Measurements from ENCODE around the gene APC2. TPM values are rescaled to one million over a fixed set of nuclear protein-coding genes. Genes with fewer than 3 reads are reported as not detected.
"Not testable (repeated sequence)": the region's sequence is repeated elsewhere in the genome, so short reads cannot be mapped to it uniquely, and the experiment has no call there.

APC2 gene
- total and polyA plus RNA-seq, 4 donors, result 46.3 to 190 (median 125) TPM

GRCh38 chr19:1416014-1416841 lies 33.7 kb upstream of the APC2 start:
- DNase-seq (ENCODE audit: low read depth in 4 of 6, low spot score in 6 of 6), result no peak
- Histone ChIP-seq H3K27me3 (ENCODE audit: control insufficient read depth, insufficient read depth, low read length) (no peaks in the 10 kb centered on the region), H3K4me1 (ENCODE audit: control insufficient read depth, insufficient read depth, low read length) (peaks cover 68% of the 10 kb centered on the region), H3K4me3 (ENCODE audit: low read depth, low read length) (no peak overlapping the region), H3K36me3 (ENCODE audit: control insufficient read depth, insufficient read depth, low read length) (peaks cover 82% of the 10 kb centered on the region), H3K9me3 (ENCODE audit: control insufficient read depth, insufficient read depth, low read length) (no peaks in the 10 kb centered on the region), H3K27ac (ENCODE audit: low read depth, low read length) (peak overlapping the region; percentile 84)
- 60% methylated on average over 26 of the region's 28 CpGs for WGBS (ENCODE audit: insufficient coverage)

- 80% methylated on average over 21 of the region's 21 CpGs for WGBS (ENCODE audit: insufficient coverage)
Observed at GRCh38 chr19:1417145-1417544, 32.8 kb upstream of the APC2 start.

DNA sequence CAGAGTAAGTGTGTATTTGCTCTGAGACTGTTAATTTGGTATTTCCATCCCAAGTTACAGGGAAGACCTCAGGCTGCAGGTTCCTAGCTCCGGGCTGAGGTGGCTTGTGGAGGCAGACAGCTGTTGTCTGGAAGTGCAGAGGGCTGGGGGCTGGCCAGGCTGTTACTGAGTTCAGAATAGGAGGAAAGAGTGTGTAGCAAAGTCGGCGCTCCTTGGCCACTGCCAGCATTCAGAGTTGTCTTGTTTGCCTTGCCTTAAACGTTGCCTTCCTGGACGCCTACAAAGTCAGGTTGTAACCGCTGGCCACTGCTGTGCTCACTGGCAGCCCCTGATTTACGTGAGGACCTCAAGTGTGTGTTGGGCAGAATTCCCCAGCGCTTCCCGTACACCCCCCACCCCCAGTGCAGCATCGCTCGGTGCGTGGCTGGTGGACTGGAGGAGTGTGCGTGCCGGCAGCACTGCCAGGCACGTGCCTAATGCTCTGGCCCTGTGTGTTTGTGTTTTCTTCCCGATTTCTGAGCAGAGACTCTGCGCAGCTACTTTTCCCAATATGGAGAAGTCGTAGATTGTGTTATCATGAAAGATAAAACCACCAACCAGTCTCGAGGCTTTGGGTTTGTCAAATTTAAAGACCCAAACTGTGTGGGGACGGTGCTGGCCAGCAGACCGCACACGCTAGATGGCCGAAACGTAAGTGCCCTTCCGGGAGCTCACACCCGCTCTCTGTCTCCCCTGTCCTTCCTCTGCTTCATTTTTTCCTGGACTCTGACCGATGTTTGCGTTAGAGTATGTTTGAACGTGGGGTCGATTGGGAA lies 32.0 kb upstream of the APC2 start:
- Histone ChIP-seq H3K36me3 (ENCODE audit: control insufficient read depth, insufficient read depth, low read length) (peaks cover 82% of the 10 kb centered on the region), H3K9me3 (ENCODE audit: control insufficient read depth, insufficient read depth, low read length) (no peaks in the 10 kb centered on the region)
- WGBS (ENCODE audit: insufficient coverage), result 82% methylated on average over 14 of the region's 30 CpGs

More at GRCh38 chr19:1417145-1417544, 32.8 kb upstream of the APC2 start:
- Histone ChIP-seq H3K36me3 (ENCODE audit: control insufficient read depth, insufficient read depth, low read length) (peaks cover 82% of the 10 kb centered on the region), H3K4me3 (ENCODE audit: low read depth, low read length) (no peak overlapping the region), H3K4me1 (ENCODE audit: control insufficient read depth, insufficient read depth, low read length) (peaks cover 59% of the 10 kb centered on the region), H3K27me3 (ENCODE audit: control insufficient read depth, insufficient read depth, low read length) (no peaks in the 10 kb centered on the region), H3K9me3 (ENCODE audit: control insufficient read depth, insufficient read depth, low read length) (no peaks in the 10 kb centered on the region), H3K27ac (ENCODE audit: low read depth, low read length) (no peak overlapping the region)
- DNase-seq (ENCODE audit: low read depth in 4 of 6, low spot score in 6 of 6), result no peak

GRCh38 chr19:1418496-1418775 lies 31.5 kb upstream of the APC2 start:
- H3K4me3 ChIP-seq (ENCODE audit: low read depth, low read length), result no peak overlapping the region
- peaks cover 82% of the 10 kb centered on the region for H3K36me3 ChIP-seq (ENCODE audit: control insufficient read depth, insufficient read depth, low read length)
- no peaks in the 10 kb centered on the region for H3K9me3 ChIP-seq (ENCODE audit: control insufficient read depth, insufficient read depth, low read length)
- no peak overlapping the region for H3K27ac ChIP-seq (ENCODE audit: low read depth, low read length)
- H3K4me1 ChIP-seq (ENCODE audit: control insufficient read depth, insufficient read depth, low read length), result peaks cover 46% of the 10 kb centered on the region
- DNase-seq (ENCODE audit: low read depth in 4 of 6, low spot score in 6 of 6), result no peak
- 71% methylated on average over 7 of the region's 13 CpGs for WGBS (ENCODE audit: insufficient coverage)
- no peaks in the 10 kb centered on the region for H3K27me3 ChIP-seq (ENCODE audit: control insufficient read depth, insufficient read depth, low read length)

More for the DNA sequence above, 32.0 kb upstream of the APC2 start:
- no peak overlapping the region for H3K27ac ChIP-seq (ENCODE audit: low read depth, low read length)
- H3K4me1 ChIP-seq (ENCODE audit: control insufficient read depth, insufficient read depth, low read length), result peaks cover 51% of the 10 kb centered on the region
- DNase-seq (ENCODE audit: low read depth in 4 of 6, low spot score in 6 of 6), result no peak
- no peak overlapping the region for H3K4me3 ChIP-seq (ENCODE audit: low read depth, low read length)
- no peaks in the 10 kb centered on the region for H3K27me3 ChIP-seq (ENCODE audit: control insufficient read depth, insufficient read depth, low read length)

DNA sequence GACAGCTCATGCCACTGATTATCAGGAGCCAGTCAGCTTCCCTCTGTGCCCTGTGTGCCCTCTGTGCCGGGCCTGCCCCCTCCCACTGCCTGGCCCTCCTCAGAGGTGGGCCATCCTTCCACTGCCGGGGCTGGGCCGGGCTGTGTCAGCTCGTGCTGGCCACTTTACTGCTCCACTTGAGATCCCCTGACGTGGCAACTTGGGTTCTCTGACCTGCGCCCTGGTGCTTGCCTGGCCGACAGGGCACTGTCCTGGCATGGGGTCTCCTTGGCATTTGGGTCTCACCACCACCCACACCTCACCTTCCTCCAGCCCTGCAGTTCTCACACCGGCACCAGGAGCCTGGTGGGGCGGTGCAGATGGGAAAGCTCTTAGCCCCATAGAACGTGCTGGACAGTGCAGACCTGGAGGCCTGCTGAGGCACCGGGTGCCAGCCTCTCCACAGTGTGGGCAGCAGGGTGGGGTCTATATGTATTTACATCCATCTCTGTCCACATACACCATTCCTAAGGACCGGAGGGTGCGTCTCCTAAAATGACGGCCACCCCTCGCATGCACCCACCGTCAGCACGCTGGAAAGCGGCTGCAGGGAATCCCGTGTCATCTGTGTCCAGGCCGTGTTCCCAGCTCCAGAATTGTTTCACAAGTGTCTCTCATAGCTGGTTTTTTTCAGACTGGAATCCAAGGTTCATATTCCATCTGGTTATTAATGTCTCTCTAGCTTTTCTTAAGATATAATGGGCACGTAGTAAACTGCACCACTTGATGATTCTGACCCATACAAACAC lies 30.8 kb upstream of the APC2 start:
- H3K9me3 ChIP-seq (ENCODE audit: control insufficient read depth, insufficient read depth, low read length), result no peaks in the 10 kb centered on the region
- H3K27ac ChIP-seq (ENCODE audit: low read depth, low read length), result no peak overlapping the region
- peaks cover 88% of the 10 kb centered on the region for H3K36me3 ChIP-seq (ENCODE audit: control insufficient read depth, insufficient read depth, low read length)
- no peak for DNase-seq (ENCODE audit: low read depth in 4 of 6, low spot score in 6 of 6)
- no peaks in the 10 kb centered on the region for H3K27me3 ChIP-seq (ENCODE audit: control insufficient read depth, insufficient read depth, low read length)
- H3K4me3 ChIP-seq (ENCODE audit: low read depth, low read length), result no peak overlapping the region
- peaks cover 41% of the 10 kb centered on the region for H3K4me1 ChIP-seq (ENCODE audit: control insufficient read depth, insufficient read depth, low read length)
- WGBS (ENCODE audit: insufficient coverage), result 96% methylated on average over 17 of the region's 21 CpGs

- not testable (repeated sequence) for H3K27ac ChIP-seq (ENCODE audit: low read depth, low read length); H3K27me3 ChIP-seq (ENCODE audit: control insufficient read depth, insufficient read depth, low read length); H3K4me3 ChIP-seq (ENCODE audit: low read depth, low read length); H3K9me3 ChIP-seq (ENCODE audit: control insufficient read depth, insufficient read depth, low read length); DNase-seq (ENCODE audit: low read depth in 4 of 6, low spot score in 6 of 6)
- Histone ChIP-seq H3K36me3 (ENCODE audit: control insufficient read depth, insufficient read depth, low read length) (peaks cover 97% of the 10 kb centered on the region), H3K4me1 (ENCODE audit: control insufficient read depth, insufficient read depth, low read length) (peaks cover 33% of the 10 kb centered on the region)
- 89% methylated on average over 8 of the region's 43 CpGs for WGBS (ENCODE audit: insufficient coverage)
Observed at GRCh38 chr19:1420085-1420484, 29.8 kb upstream of the APC2 start.

DNA sequence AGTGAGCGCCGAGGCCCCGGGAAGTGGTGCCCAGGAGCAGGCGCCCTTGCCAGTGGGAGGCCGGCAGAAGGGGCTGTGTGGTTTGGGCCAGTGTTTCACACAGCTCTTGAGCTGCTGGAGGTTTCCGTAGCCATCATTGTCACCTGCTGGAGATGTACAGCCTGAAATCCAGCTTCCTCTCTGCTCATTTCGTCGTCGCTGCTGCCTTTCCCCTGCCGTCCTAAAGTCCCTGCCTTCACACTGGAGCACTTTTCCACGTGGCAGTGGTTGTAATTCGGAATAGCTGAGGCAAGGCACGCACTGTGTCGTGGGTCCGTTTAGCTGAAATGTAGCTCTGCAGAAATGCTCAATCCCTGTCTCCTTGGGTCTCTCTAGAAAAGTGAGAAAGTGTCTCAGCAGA lies 29.3 kb upstream of the APC2 start:
- Histone ChIP-seq H3K36me3 (ENCODE audit: control insufficient read depth, insufficient read depth, low read length) (peaks cover 99% of the 10 kb centered on the region), H3K27ac (ENCODE audit: low read depth, low read length) (no peak overlapping the region), H3K27me3 (ENCODE audit: control insufficient read depth, insufficient read depth, low read length) (no peaks in the 10 kb centered on the region), H3K4me1 (ENCODE audit: control insufficient read depth, insufficient read depth, low read length) (peaks cover 28% of the 10 kb centered on the region), H3K9me3 (ENCODE audit: control insufficient read depth, insufficient read depth, low read length) (no peaks in the 10 kb centered on the region), H3K4me3 (ENCODE audit: low read depth, low read length) (no peak overlapping the region)
- WGBS (ENCODE audit: insufficient coverage), result 88% methylated on average over 15 of the region's 15 CpGs
- no peak for DNase-seq (ENCODE audit: low read depth in 4 of 6, low spot score in 6 of 6)

- WGBS (ENCODE audit: insufficient coverage), result 93% methylated on average over 37 of the region's 37 CpGs
- H3K36me3 ChIP-seq (ENCODE audit: control insufficient read depth, insufficient read depth, low read length), result peaks cover 99% of the 10 kb centered on the region
- peaks cover 20% of the 10 kb centered on the region for H3K4me1 ChIP-seq (ENCODE audit: control insufficient read depth, insufficient read depth, low read length)
- H3K9me3 ChIP-seq (ENCODE audit: control insufficient read depth, insufficient read depth, low read length), result no peaks in the 10 kb centered on the region
- no peaks in the 10 kb centered on the region for H3K27me3 ChIP-seq (ENCODE audit: control insufficient read depth, insufficient read depth, low read length)
- no peak overlapping the region for H3K27ac ChIP-seq (ENCODE audit: low read depth, low read length)
- no peak for DNase-seq (ENCODE audit: low read depth in 4 of 6, low spot score in 6 of 6)
- H3K4me3 ChIP-seq (ENCODE audit: low read depth, low read length), result no peak overlapping the region
Observed at GRCh38 chr19:1421218-1421957, 28.5 kb upstream of the APC2 start.

DNA sequence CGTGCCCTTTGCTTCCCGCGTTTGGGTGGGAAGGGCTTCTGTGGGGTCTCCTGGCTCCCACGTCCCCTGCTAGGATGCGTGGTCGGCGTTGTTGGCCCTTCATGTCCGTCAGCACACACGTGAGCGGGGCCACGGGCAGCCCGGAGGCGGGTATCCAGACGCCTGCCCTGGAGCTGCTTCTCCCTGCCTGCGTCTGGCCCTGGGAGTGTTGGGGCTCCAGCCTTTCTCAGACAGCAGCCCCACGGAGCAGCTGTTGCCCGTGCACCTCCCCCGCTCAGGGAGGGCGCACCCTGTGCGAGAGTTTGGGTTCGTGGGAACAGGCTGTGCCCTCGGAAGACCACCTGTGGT lies 28.0 kb upstream of the APC2 start:
- Histone ChIP-seq H3K36me3 (ENCODE audit: control insufficient read depth, insufficient read depth, low read length) (peaks cover 99% of the 10 kb centered on the region), H3K4me3 (ENCODE audit: low read depth, low read length) (no peak overlapping the region), H3K9me3 (ENCODE audit: control insufficient read depth, insufficient read depth, low read length) (no peaks in the 10 kb centered on the region), H3K4me1 (ENCODE audit: control insufficient read depth, insufficient read depth, low read length) (peaks cover 15% of the 10 kb centered on the region), H3K27ac (ENCODE audit: low read depth, low read length) (no peak overlapping the region), H3K27me3 (ENCODE audit: control insufficient read depth, insufficient read depth, low read length) (no peaks in the 10 kb centered on the region)
- 86% methylated on average over 22 of the region's 22 CpGs for WGBS (ENCODE audit: insufficient coverage)
- no peak for DNase-seq (ENCODE audit: low read depth in 4 of 6, low spot score in 6 of 6)
